ENCODE data around the gene ZNF407. TPM values are rescaled to one million over a fixed set of nuclear protein-coding genes. Genes with fewer than 3 reads are reported as not detected.

ZNF407 gene
- total and polyA plus RNA-seq, 9 donors: 5.3 to 22.3 (median 18.7) TPM

DNA sequence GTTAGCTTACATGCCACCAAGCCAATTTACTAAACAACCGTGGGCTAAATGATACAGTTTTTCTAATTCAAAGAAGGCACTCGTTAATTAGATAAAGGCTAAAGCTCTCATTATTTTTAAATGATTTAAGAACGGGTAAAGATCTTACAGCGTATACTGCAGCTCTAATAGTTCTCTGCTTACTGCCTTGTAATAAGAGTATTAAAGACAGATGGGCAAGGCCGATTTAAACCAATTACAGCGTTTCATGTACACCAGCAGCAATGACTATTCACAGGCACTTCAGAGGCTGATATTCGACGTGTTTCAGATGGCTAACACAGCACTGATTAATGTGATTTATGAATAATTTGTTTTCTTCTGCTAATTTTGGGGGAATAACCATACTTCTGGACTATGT is 259.3 kb downstream of the ZNF407 start:
- TF ChIP-seq POLR2A (IDR thresholded peaks at IDR 0.05) (no peak), CTCF (IDR thresholded peaks at IDR 0.05) (no peak), EP300 (IDR thresholded peaks at IDR 0.05) (no peak)
- Histone ChIP-seq H3K27me3 (no peaks in the 10 kb centered on the region), H3K9me3 (no peaks in the 10 kb centered on the region), H3K36me3 (no peaks in the 10 kb centered on the region), H3K4me1 (ENCODE audit: insufficient read depth) (no peaks in the 10 kb centered on the region), H3K4me3 (no peak overlapping the region), H3K27ac (no peak overlapping the region)
- DNase-seq: no peak
- 79 to 82% (median 80%) methylated on average over 8 of the region's 8 CpGs for WGBS, 3 donors
- intact Hi-C loops (cut with DNase I): no loop called here

GRCh38 chr18:74857901-74858300 is 260.2 kb downstream of the ZNF407 start:
- intact Hi-C loops (cut with DNase I): no loop called here
- no peaks in the 10 kb centered on the region for H3K9me3 ChIP-seq
- TF ChIP-seq POLR2A (IDR thresholded peaks at IDR 0.05): no peak
- no peak for TF ChIP-seq CTCF (IDR thresholded peaks at IDR 0.05)
- TF ChIP-seq EP300 (IDR thresholded peaks at IDR 0.05): no peak
- no peak overlapping the region for H3K4me3 ChIP-seq
- H3K4me1 ChIP-seq (ENCODE audit: insufficient read depth): no peaks in the 10 kb centered on the region
- H3K27ac ChIP-seq: no peak overlapping the region
- 97 to 100% (median 99%) methylated on average over 1 of the region's 1 CpG for WGBS, 3 donors
- DNase-seq: no peak
- no peaks in the 10 kb centered on the region for H3K36me3 ChIP-seq
- H3K27me3 ChIP-seq: no peaks in the 10 kb centered on the region

DNA sequence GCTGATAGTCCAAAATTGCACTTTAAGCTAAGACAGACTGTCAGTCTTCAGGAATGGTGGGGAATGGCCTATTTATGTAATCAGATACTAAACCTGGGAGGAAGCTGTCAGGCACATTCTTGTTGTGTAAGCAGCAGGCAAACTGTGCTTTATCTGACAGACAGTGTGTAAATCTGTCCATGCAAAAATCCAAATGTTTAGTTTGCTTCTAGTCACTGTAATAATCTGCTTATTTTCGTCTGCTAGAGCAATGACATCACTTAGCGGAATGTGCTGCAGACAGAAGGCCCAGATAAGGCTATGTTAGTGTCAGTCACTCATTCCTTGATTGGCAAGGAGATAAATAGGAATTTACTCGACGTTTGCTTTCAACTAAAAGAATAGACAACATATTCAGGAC is 263.5 kb downstream of the ZNF407 start:
- no peaks in the 10 kb centered on the region for H3K27me3 ChIP-seq

GRCh38 chr18:74862094-74862493 is 264.4 kb downstream of the ZNF407 start:
- Histone ChIP-seq H3K4me3 (no peak overlapping the region), H3K9me3 (no peaks in the 10 kb centered on the region), H3K4me1 (ENCODE audit: insufficient read depth) (no peaks in the 10 kb centered on the region), H3K27me3 (no peaks in the 10 kb centered on the region), H3K27ac (no peak overlapping the region), H3K36me3 (no peaks in the 10 kb centered on the region)
- DNase-seq: no peak
- TF ChIP-seq POLR2A (IDR thresholded peaks at IDR 0.05): no peak
- TF ChIP-seq CTCF (IDR thresholded peaks at IDR 0.05): no peak
- TF ChIP-seq EP300 (IDR thresholded peaks at IDR 0.05): no peak
- intact Hi-C loops (cut with DNase I): no loop called here
- 28 to 39% (median 34%) methylated on average over 4 of the region's 4 CpGs for WGBS, 3 donors

More for the DNA sequence above, 263.5 kb downstream of the ZNF407 start:
- Histone ChIP-seq H3K9me3 (no peaks in the 10 kb centered on the region), H3K4me3 (no peak overlapping the region), H3K27ac (no peak overlapping the region), H3K4me1 (ENCODE audit: insufficient read depth) (no peaks in the 10 kb centered on the region), H3K36me3 (no peaks in the 10 kb centered on the region)
- intact Hi-C loops (cut with DNase I): no loop called here
- WGBS, 3 donors: 78 to 84% (median 78%) methylated on average over 4 of the region's 4 CpGs
- TF ChIP-seq EP300 (IDR thresholded peaks at IDR 0.05) (no peak), CTCF (IDR thresholded peaks at IDR 0.05) (no peak), POLR2A (IDR thresholded peaks at IDR 0.05) (no peak)
- no peak for DNase-seq

DNA sequence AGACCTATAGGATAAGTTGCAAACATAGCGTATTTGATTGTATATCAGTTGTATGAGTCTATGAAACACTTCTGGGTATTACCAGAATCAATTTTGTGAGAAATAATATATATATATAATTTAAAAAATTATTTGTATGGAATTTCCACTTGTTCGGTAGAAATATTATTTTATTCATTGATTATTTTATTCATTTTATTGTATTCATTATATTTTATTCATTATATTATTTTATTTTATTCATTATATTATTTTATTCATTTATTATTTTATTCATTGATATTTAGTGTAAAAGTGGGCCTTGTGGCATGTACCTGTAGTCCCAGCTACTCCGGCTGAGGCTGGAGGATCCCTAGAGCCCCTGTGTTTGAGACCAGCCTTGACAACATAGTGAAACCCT is 268.9 kb downstream of the ZNF407 start:
- Histone ChIP-seq H3K9me3 (no peaks in the 10 kb centered on the region), H3K4me3 (no peak overlapping the region), H3K36me3 (no peaks in the 10 kb centered on the region), H3K27me3 (no peaks in the 10 kb centered on the region), H3K4me1 (ENCODE audit: insufficient read depth) (peaks cover 2% of the 10 kb centered on the region), H3K27ac (no peak overlapping the region)
- TF ChIP-seq EP300 (IDR thresholded peaks at IDR 0.05) (no peak), CTCF (IDR thresholded peaks at IDR 0.05) (no peak), POLR2A (IDR thresholded peaks at IDR 0.05) (no peak)
- 97 to 99% (median 98%) methylated on average over 3 of the region's 3 CpGs for WGBS, 3 donors
- no peak for DNase-seq
- intact Hi-C loops (cut with DNase I): no loop called here
